ENCODE results near the gene PLTP.
"Not testable (repeated sequence)": the region's sequence is repeated elsewhere in the genome, so short reads cannot be mapped to it uniquely, and the experiment has no call there.

PLTP gene

GRCh38 chr20:45944151-45944964 lies 32.4 kb upstream of the PLTP start:
- DNase-seq (ENCODE audit: low read depth), result no peak

- DNase-seq (ENCODE audit: low read depth), result no peak
These were observed 31.7 kb upstream of the PLTP start for GRCh38 chr20:45943613-45944012.

GRCh38 chr20:45940469-45940868 lies 28.5 kb upstream of the PLTP start:
- no peak for DNase-seq (ENCODE audit: low read depth)

GRCh38 chr20:45940053-45940452 lies 28.1 kb upstream of the PLTP start:
- DNase-seq (ENCODE audit: low read depth), result no peak

GRCh38 chr20:45938727-45939438 lies 26.9 kb upstream of the PLTP start:
- DNase-seq (ENCODE audit: low read depth), result no peak

- DNase-seq (ENCODE audit: low read depth), result no peak
These were observed 25.8 kb upstream of the PLTP start for GRCh38 chr20:45937765-45938164.

- no peak for DNase-seq (ENCODE audit: low read depth)
These were observed 23.6 kb upstream of the PLTP start for GRCh38 chr20:45935416-45936046.

GRCh38 chr20:45934586-45935415 lies 22.8 kb upstream of the PLTP start, which contains the start of gene PCIF1:
Gene PCIF1 (plus strand): TSS chr20:45934683. CDS start chr20:45939000, 4,317 bp downstream.
- peak; percentile 83 for DNase-seq (ENCODE audit: low read depth)

GRCh38 chr20:45934046-45934585 lies 22.2 kb upstream of the PLTP start:
- no peak for DNase-seq (ENCODE audit: low read depth)

- DNase-seq (ENCODE audit: low read depth), result no peak
These were observed 21.5 kb upstream of the PLTP start for GRCh38 chr20:45933266-45934045.

GRCh38 chr20:45931680-45932079 lies 19.7 kb upstream of the PLTP start:
- not testable (repeated sequence) for DNase-seq (ENCODE audit: low read depth)

- DNase-seq (ENCODE audit: low read depth), result no peak
These were observed 15.3 kb upstream of the PLTP start for GRCh38 chr20:45927071-45927878.

GRCh38 chr20:45926731-45927070 lies 14.7 kb upstream of the PLTP start:
- DNase-seq (ENCODE audit: low read depth), result no peak

GRCh38 chr20:45925821-45926506 lies 14.0 kb upstream of the PLTP start:
- DNase-seq (ENCODE audit: low read depth), result no peak

GRCh38 chr20:45924391-45925261 lies 12.7 kb upstream of the PLTP start:
- no peak for DNase-seq (ENCODE audit: low read depth)

- no peak for DNase-seq (ENCODE audit: low read depth)
These were observed 9.6 kb upstream of the PLTP start for GRCh38 chr20:45921337-45922189.
